ENCODE measurements around the gene HSBP1.

DNA sequence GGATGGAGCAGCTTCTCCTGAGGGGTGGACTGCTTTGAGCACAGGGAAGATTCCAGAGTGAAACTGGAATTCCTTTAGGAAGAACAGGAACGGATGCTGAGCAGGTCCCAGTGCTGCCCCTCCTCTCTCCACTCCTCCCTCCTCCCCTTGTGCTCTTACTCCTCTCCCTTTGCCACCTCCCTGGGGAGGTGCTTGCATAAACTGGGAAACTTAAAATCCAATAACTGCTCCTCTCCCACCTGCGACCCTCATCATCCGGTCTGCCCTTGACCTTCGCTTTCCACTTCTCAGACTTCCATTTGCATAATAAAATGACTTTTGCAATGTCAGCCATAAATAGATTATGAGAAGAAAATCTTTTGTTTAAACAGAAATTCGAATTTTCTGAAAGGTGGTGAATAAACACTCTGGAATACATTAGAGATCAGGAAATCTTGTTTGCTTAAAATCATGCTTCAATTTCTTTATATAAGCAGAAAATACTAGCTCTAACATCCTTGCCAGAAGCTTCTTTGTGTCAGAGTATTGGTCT is 23.7 kb downstream of the HSBP1 start:
- TF ChIP-seq, protein P1, sequence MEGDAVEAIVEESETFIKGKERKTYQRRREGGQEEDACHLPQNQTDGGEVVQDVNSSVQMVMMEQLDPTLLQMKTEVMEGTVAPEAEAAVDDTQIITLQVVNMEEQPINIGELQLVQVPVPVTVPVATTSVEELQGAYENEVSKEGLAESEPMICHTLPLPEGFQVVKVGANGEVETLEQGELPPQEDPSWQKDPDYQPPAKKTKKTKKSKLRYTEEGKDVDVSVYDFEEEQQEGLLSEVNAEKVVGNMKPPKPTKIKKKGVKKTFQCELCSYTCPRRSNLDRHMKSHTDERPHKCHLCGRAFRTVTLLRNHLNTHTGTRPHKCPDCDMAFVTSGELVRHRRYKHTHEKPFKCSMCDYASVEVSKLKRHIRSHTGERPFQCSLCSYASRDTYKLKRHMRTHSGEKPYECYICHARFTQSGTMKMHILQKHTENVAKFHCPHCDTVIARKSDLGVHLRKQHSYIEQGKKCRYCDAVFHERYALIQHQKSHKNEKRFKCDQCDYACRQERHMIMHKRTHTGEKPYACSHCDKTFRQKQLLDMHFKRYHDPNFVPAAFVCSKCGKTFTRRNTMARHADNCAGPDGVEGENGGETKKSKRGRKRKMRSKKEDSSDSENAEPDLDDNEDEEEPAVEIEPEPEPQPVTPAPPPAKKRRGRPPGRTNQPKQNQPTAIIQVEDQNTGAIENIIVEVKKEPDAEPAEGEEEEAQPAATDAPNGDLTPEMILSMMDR (IDR thresholded peaks at IDR 0.05), result no peak
- TF ChIP-seq EZH2 (IDR thresholded peaks at IDR 0.05) (no peak), EZH2phosphoT487 (IDR thresholded peaks at IDR 0.05) (no peak)

All from neural progenitor cell (in vitro differentiated cells).